Measurements from ENCODE around the gene LGALS4.

- TF ChIP-seq, protein P1, sequence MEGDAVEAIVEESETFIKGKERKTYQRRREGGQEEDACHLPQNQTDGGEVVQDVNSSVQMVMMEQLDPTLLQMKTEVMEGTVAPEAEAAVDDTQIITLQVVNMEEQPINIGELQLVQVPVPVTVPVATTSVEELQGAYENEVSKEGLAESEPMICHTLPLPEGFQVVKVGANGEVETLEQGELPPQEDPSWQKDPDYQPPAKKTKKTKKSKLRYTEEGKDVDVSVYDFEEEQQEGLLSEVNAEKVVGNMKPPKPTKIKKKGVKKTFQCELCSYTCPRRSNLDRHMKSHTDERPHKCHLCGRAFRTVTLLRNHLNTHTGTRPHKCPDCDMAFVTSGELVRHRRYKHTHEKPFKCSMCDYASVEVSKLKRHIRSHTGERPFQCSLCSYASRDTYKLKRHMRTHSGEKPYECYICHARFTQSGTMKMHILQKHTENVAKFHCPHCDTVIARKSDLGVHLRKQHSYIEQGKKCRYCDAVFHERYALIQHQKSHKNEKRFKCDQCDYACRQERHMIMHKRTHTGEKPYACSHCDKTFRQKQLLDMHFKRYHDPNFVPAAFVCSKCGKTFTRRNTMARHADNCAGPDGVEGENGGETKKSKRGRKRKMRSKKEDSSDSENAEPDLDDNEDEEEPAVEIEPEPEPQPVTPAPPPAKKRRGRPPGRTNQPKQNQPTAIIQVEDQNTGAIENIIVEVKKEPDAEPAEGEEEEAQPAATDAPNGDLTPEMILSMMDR (conservative IDR thresholded peaks at IDR 0.05; ENCODE audit: low read length): no peak
- no peak for TF ChIP-seq EZH2phosphoT487 (IDR thresholded peaks at IDR 0.05; ENCODE audit: borderline replicate concordance)
These were observed 24.9 kb upstream of the LGALS4 start for GRCh38 chr19:38837656-38838121.
